ENCODE measurements around the gene CDCA3. TPM values are rescaled to one million over a fixed set of nuclear protein-coding genes. Genes with fewer than 3 reads are reported as not detected.

The CDCA3 gene
- total and polyA plus RNA-seq, 8 donors: 0.08 to 1.2 (median 0.73) TPM

DNA sequence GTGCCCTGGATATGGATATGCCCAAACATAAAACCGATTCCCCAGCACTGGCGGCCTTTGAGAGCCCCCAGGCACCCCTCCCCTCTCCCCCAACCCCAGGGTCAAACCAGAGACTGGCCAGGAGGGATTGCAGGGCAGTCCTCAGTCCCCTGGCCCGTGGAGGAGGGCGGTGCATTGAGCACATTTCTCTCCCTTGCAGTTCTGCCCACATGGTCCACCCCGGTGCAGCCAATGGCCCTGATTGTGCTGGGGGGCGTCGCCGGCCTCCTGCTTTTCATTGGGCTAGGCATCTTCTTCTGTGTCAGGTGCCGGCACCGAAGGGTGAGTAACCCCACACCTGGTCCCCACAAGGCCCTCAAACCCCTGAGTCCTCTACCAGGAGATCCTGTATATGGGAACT is 32.9 kb downstream of the CDCA3 start:
- ATAC-seq: peak in 2 of 4 donors; percentile 15 to 40
- WGBS, 2 donors: 40 to 49% methylated on average over 10 of the region's 10 CpGs
- TF ChIP-seq, protein P1, sequence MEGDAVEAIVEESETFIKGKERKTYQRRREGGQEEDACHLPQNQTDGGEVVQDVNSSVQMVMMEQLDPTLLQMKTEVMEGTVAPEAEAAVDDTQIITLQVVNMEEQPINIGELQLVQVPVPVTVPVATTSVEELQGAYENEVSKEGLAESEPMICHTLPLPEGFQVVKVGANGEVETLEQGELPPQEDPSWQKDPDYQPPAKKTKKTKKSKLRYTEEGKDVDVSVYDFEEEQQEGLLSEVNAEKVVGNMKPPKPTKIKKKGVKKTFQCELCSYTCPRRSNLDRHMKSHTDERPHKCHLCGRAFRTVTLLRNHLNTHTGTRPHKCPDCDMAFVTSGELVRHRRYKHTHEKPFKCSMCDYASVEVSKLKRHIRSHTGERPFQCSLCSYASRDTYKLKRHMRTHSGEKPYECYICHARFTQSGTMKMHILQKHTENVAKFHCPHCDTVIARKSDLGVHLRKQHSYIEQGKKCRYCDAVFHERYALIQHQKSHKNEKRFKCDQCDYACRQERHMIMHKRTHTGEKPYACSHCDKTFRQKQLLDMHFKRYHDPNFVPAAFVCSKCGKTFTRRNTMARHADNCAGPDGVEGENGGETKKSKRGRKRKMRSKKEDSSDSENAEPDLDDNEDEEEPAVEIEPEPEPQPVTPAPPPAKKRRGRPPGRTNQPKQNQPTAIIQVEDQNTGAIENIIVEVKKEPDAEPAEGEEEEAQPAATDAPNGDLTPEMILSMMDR (IDR thresholded peaks at IDR 0.05): no peak

DNA sequence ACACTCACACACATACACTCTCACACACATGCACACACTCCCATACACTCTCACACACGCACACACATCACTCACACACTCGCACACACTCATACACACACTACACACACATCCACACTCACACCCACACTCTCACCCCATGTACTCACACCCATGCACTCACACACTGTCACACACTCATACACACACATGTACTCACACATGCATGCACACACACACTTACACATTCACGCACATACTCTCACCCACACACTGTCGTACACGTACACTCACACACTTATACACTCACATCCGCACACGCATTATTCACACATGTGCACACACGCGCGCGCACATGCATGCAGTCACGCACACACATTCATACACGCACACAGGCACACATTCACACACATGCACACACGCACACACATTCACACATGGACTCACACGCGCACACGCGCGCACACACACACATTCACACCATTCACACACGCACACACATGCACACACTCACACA is 33.4 kb downstream of the CDCA3 start:
- Histone ChIP-seq H3K9me3 (no peaks in the 10 kb centered on the region), H3K4me1 (no peaks in the 10 kb centered on the region), H3K27ac (no peak overlapping the region), H3K4me3 (no peak overlapping the region), H3K27me3 (peaks cover 0 to 3% (median 0%) of the 10 kb centered on the region in 4 donors), H3K36me3 (no peaks in the 10 kb centered on the region)
- FAIRE-seq (no peak), DNase-seq (no peak), ATAC-seq (no peak)
- 68 to 85% methylated on average over 20 of the region's 20 CpGs for WGBS, 2 donors
- intact Hi-C loops (cut with DNase I): no loop called here
- TF ChIP-seq, protein P1 (IDR thresholded peaks at IDR 0.05): no peak

More for the DNA sequence above, 32.9 kb downstream of the CDCA3 start:
- H3K9me3 ChIP-seq: no peaks in the 10 kb centered on the region
- intact Hi-C loops (cut with DNase I): no loop called here
- no peaks in the 10 kb centered on the region for H3K4me1 ChIP-seq
- H3K27me3 ChIP-seq: peaks cover 0 to 3% (median 0%) of the 10 kb centered on the region in 4 donors
- no peaks in the 10 kb centered on the region for H3K36me3 ChIP-seq
- no peak for FAIRE-seq
- H3K4me3 ChIP-seq: no peak overlapping the region
- no peak overlapping the region for H3K27ac ChIP-seq
- DNase-seq: peak in 1 of 6 donors; percentile 41

DNA sequence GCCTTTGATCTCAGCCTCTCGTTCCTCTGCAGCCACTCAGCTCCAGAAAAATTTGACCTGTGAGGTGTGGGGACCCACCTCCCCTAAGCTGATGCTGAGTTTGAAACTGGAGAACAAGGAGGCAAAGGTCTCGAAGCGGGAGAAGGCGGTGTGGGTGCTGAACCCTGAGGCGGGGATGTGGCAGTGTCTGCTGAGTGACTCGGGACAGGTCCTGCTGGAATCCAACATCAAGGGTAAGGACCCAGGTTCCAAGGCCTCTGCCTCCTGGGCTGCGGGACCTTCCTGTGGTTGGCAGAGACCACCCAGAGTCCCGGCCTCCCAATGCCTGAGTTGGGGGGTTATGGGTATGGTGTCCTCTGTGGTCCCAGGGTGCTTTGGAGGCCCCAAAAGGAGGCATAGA is 34.0 kb downstream of the CDCA3 start:
- no peaks in the 10 kb centered on the region for H3K27me3 ChIP-seq
- no peaks in the 10 kb centered on the region for H3K4me1 ChIP-seq
- WGBS, 2 donors: 58 to 68% methylated on average over 8 of the region's 8 CpGs
- no peaks in the 10 kb centered on the region for H3K9me3 ChIP-seq
- no peaks in the 10 kb centered on the region for H3K36me3 ChIP-seq
- TF ChIP-seq, protein P1 (IDR thresholded peaks at IDR 0.05): no peak
- ATAC-seq (no peak), FAIRE-seq (no peak), DNase-seq (peak in 1 of 6 donors; percentile 38)
- intact Hi-C loops (cut with DNase I): no loop called here
- H3K27ac ChIP-seq: no peak overlapping the region
- no peak overlapping the region for H3K4me3 ChIP-seq

DNA sequence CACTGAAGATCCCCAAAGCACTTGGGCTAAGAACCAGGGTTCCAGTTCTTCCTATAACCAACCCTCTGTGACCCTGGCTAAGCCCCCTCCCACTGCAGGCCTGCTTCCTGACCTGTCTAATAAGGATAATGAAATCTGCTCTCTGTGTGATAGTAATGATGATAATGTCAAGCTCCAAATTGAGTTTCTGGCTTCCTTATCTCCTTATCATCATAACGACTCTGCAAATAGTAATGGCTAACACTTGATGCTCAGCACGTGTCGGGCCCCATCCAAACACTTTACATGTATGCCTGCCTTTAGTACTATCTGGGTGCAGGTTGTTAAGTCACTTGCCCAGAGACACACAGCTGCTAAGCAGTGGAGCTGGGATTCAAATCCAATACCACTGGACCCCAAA is 34.5 kb downstream of the CDCA3 start:
- FAIRE-seq (no peak), ATAC-seq (no peak), DNase-seq (no peak)
- WGBS, 2 donors: 34 to 35% methylated on average over 3 of the region's 3 CpGs
- Histone ChIP-seq H3K27ac (no peak overlapping the region), H3K9me3 (no peaks in the 10 kb centered on the region), H3K4me1 (no peaks in the 10 kb centered on the region), H3K4me3 (no peak overlapping the region), H3K27me3 (no peaks in the 10 kb centered on the region), H3K36me3 (no peaks in the 10 kb centered on the region)
- TF ChIP-seq, protein P1 (IDR thresholded peaks at IDR 0.05): no peak
- intact Hi-C loops (cut with DNase I): no loop called here

DNA sequence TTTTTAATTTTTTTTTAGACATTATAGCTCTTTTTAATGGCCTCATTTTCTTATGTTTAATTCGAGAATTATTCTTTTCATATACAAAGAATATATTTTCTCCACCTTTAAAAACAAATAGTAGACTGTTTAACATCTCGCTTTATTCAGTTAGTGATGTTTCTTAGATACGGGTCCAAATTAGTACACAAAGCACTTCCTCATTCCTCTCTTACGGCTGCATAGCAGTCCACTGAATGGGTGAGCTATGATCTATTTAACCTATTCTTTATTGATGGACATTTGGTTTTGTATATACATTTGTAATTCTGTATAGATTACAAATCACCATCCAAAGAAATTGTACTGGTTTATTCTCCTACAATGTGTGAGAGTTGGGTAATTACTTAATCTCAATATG is 37.7 kb downstream of the CDCA3 start:
- WGBS, 2 donors: 19 to 39% methylated on average over 4 of the region's 4 CpGs
- DNase-seq (no peak), ATAC-seq (no peak), FAIRE-seq (no peak)
- intact Hi-C loops (cut with DNase I): no loop called here
- TF ChIP-seq, protein P1 (IDR thresholded peaks at IDR 0.05): no peak
- no peaks in the 10 kb centered on the region for H3K4me1 ChIP-seq
- no peaks in the 10 kb centered on the region for H3K9me3 ChIP-seq
- H3K27ac ChIP-seq: no peak overlapping the region
- H3K4me3 ChIP-seq: no peak overlapping the region
- no peaks in the 10 kb centered on the region for H3K36me3 ChIP-seq
- no peaks in the 10 kb centered on the region for H3K27me3 ChIP-seq
